K562 (cell line): ENCODE data around the gene SETDB1. TPM values are rescaled to one million over a fixed set of nuclear protein-coding genes. Genes with fewer than 3 reads are reported as not detected.

Experiments
- ATAC-seq: fragments of 200-7000 bp; cut with Tn5 transposase; 3 replicates; pipeline ENCODE4 v1.9.1; 2020; ENCODE audit warnings: moderate library complexity
- BruUV-seq: library from RNA; stranded (reverse); fragments of 400-500 nt; replicated peaks from 2 replicates; lab custom pipeline; 2021; lab: Mats Ljungman, UMichigan
- CTCF ChIA-PET: fragments of 300-600 bp; formaldehyde crosslinking; extraction: SDS; loops from one replicate; lab custom pipeline; 2021; ENCODE audit warnings: low intra/inter-chr PET ratio; lab: Yijun Ruan, JAX
- POLR2A ChIA-PET: fragments of 300-600, 350-650 bp; sonication (Branson Sonifier 250); formaldehyde crosslinking; extraction: SDS; loops from one replicate; lab custom pipeline; 2021; ENCODE audit warnings: antibody characterized with exemption, inconsistent platforms; lab: Yijun Ruan, JAX
- DNase-seq, 4 experiments: peaks; one replicate each; pipeline versions ENCODE4 v3.0.0 to v3.0.0-alpha.2; 2011 to 2018; ENCODE audit warnings: low spot score in 3 of 4, mixed read lengths in 3 of 4; ENCODE audit errors: extremely low read depth in 1 of 4
- FAIRE-seq: peaks from 2 replicates; lab custom pipeline; 2011; peaks lifted over from hg19 to GRCh38; lab: Jason Lieb, UNC
- H2AFZ ChIP-seq: 2 replicates; pipeline ENCODE4 v1.6.0; 2011; ENCODE audit warnings: low read depth, low read length, control low read depth, inconsistent platforms
- H3K27ac ChIP-seq: fragments of 200-600 bp; 3 replicates; pipeline ENCODE4 v1.8.0; 2011; ENCODE audit warnings: low read depth, mild to moderate bottlenecking, control low read depth, inconsistent platforms, low read length, moderate library complexity, mixed read lengths; ENCODE audit errors: extremely low read depth
- H3K27me3 ChIP-seq, 2 experiments: fragments of 300-600 bp in 1 of 2; 2 replicates in 1 of 2; 3 replicates in 1 of 2; pipeline versions ENCODE4 v1.6.0 to v1.8.0; 2011; ENCODE audit warnings: inconsistent platforms in 2 of 2, low read length in 2 of 2, mild to moderate bottlenecking in 1 of 2, mixed read lengths in 1 of 2, moderate library complexity in 1 of 2; ENCODE audit not compliant: control insufficient read depth in 2 of 2, insufficient read depth in 2 of 2
- H3K36me3 ChIP-seq: fragments of 300-600 bp; 3 replicates; pipeline ENCODE4 v1.8.0; 2011; ENCODE audit warnings: mild to moderate bottlenecking, low read length, inconsistent platforms; ENCODE audit not compliant: control insufficient read depth, insufficient read depth
- H3K4me1 ChIP-seq, 2 experiments: fragments of 200-600 bp in 1 of 2; replicated peaks in 1 of 2; 2 replicates in 1 of 2; 3 replicates in 1 of 2; pipeline versions ENCODE4 v1.5.1 to v1.8.0; 2011; ENCODE audit warnings: inconsistent platforms in 2 of 2, low read length in 2 of 2, mild to moderate bottlenecking in 1 of 2, mixed read lengths in 1 of 2, moderate library complexity in 1 of 2; ENCODE audit not compliant: control insufficient read depth in 2 of 2, insufficient read depth in 2 of 2
- H3K4me2 ChIP-seq: 2 replicates; pipeline ENCODE4 v1.6.1; 2011; ENCODE audit warnings: low read length, control low read depth, inconsistent platforms, mixed read lengths; ENCODE audit not compliant: insufficient read depth
- H3K4me3 ChIP-seq: fragments of 200-600 bp; sonication (generic), shearing (Covaris generic); 2 replicates; pipeline ENCODE4 v1.5.1; 2016; ENCODE audit warnings: control low read depth, inconsistent platforms
- H3K79me2 ChIP-seq: fragments of 200-600 bp; 3 replicates; pipeline ENCODE4 v1.8.0; 2011; ENCODE audit warnings: low read length, inconsistent platforms; ENCODE audit not compliant: control insufficient read depth, insufficient read depth
- H3K9ac ChIP-seq, 2 experiments: 2 replicates each; pipeline versions ENCODE4 v1.6.0 to v1.6.1; 2011; ENCODE audit warnings: low read depth in 2 of 2, low read length in 2 of 2, control low read depth in 1 of 2, inconsistent platforms in 1 of 2, mild to moderate bottlenecking in 1 of 2, mixed read lengths in 1 of 2; ENCODE audit not compliant: insufficient read depth in 1 of 2
- H3K9me1 ChIP-seq: one replicate; pipeline ENCODE4 v1.6.0; 2011; ENCODE audit warnings: inconsistent platforms, mild to moderate bottlenecking, low read length, moderate library complexity; ENCODE audit not compliant: control insufficient read depth, insufficient read depth
- H3K9me3 ChIP-seq: replicated peaks from 2 replicates; pipeline ENCODE4 v1.5.1; 2011; ENCODE audit warnings: low read depth, low read length, inconsistent platforms; ENCODE audit not compliant: control insufficient read depth, insufficient read depth
- H4K20me1 ChIP-seq: replicated peaks from 2 replicates; pipeline ENCODE4 v1.6.1; 2011; ENCODE audit warnings: low read length, inconsistent platforms, mixed read lengths; ENCODE audit not compliant: control insufficient read depth, insufficient read depth
- BCOR ChIP-seq: fragments of 450-650 bp; IDR thresholded peaks from 2 replicates; pipeline ENCODE4 v1.6.1; 2016
- EHMT2 ChIP-seq: fragments of 450-650 bp; IDR thresholded peaks from 2 replicates; pipeline ENCODE4 v1.6.1; 2018; ENCODE audit warnings: antibody characterized with exemption
- GATA2 ChIP-seq: sonication (generic); formaldehyde crosslinking; IDR thresholded peaks from 2 replicates; pipeline ENCODE4 v1.4.0; 2020; ENCODE audit warnings: mild to moderate bottlenecking, missing genetic modification reagents
- HDGF ChIP-seq: fragments of 450-650 bp; IDR thresholded peaks from 2 replicates; pipeline ENCODE4 v1.6.1; 2016
- NR2C1 ChIP-seq, 2 experiments: fragments of 450-650 bp; IDR thresholded peaks; 2 replicates each; pipeline ENCODE4 v1.6.1; 2017; ENCODE audit warnings: mild to moderate bottlenecking in 2 of 2, antibody characterized with exemption in 1 of 2, inconsistent platforms in 1 of 2, missing compliant biosample characterization in 1 of 2, missing genetic modification characterization in 1 of 2
- PRDM10 ChIP-seq: fragments of 450-650 bp; IDR thresholded peaks from 2 replicates; pipeline ENCODE4 v1.6.1; 2018; ENCODE audit not compliant: partially characterized antibody
- RBM25 ChIP-seq: fragments of 200-400 bp; formaldehyde crosslinking; IDR thresholded peaks from 2 replicates; pipeline ENCODE4 v1.6.1; 2018; ENCODE audit warnings: low read length, low read depth, moderate library complexity; ENCODE audit not compliant: severe bottlenecking
- WGBS: fragments of 100-300 bp; shearing (Covaris generic); methylation state at CpG from one replicate; pipeline ENCODE4 v1.1.6; 2016; ENCODE audit warnings: low coverage, mixed read lengths; ENCODE audit not compliant: insufficient coverage; ENCODE audit errors: missing lambda C conversion rate; 5-methylcytosine and 5-hydroxymethylcytosine counted together
- in situ Hi-C: fragments of 300-500 bp; cut with MboI; formaldehyde crosslinking; loops from 4 replicates; pipeline ENCODE4 v1.15.0; 2018; ENCODE audit warnings: inconsistent platforms, mixed read lengths
- intact Hi-C: fragments of 100-400 bp; cut with micrococcal nuclease; formaldehyde crosslinking; loops from 2 replicates; pipeline ENCODE4 v1.14.2; 2022
- polyA plus RNA-seq, 8 experiments: library from polyadenylated mRNA; depleted of rRNA in 4 of 8; stranded (reverse) in 5 of 8; unstranded in 3 of 8; fragments of >200 nt; fragmentation: Nextera tagmentation in 2 of 8; fragmentation: Illumina TruSeq in 1 of 8; extraction: Ambion mirVana in 2 of 8; extraction: Trizol in 1 of 8; gene quantifications; 2 replicates each; pipeline versions ENCODE4 v1.2.1 to v1.2.3, GENCODE V29; 2011 to 2014; ENCODE audit warnings: inconsistent platforms in 1 of 8, missing spikeins in 1 of 8
- total RNA-seq, 7 experiments: library from RNA; depleted of rRNA in 6 of 7; stranded (reverse); fragments of >200 nt in 6 of 7; fragmentation: Illumina TruSeq in 2 of 7; extraction: Trizol in 2 of 7; gene quantifications; 2 replicates each; pipeline versions ENCODE4 v1.2.1 to v1.2.3, GENCODE V29; 2011 to 2021; ENCODE audit warnings: low replicate concordance in 1 of 7

Gene SETDB1
- total and polyA plus RNA-seq, 9 of the 15 experiments (the other 6 are each of a cell fraction or from before 2014, with no cell fraction given): 21.5 to 64.4 (median 42.0) TPM

GRCh38 chr1:151012684-151013471 is 86.7 kb downstream of the SETDB1 start:
- Histone ChIP-seq H3K9me3 (no peaks in the 10 kb centered on the region), H3K9ac (peak overlapping the region; percentile 21 to 41; a peak in 2 of 4 replicates), H3K36me3 (peaks cover 27% of the 10 kb centered on the region), H4K20me1 (no peaks in the 10 kb centered on the region), H3K4me2 (peak overlapping the region; percentile 59; the same call in 1 of the 2 replicates), H3K4me1 (peaks cover 24 to 35% of the 10 kb centered on the region in 2 experiments), H2AFZ (peak overlapping the region; percentile 53; the same call in 1 of the 2 replicates), H3K9me1 (no peaks in the 10 kb centered on the region), H3K27me3 (no peaks in the 10 kb centered on the region), H3K4me3 (no peak overlapping the region), H3K79me2 (peaks cover 48% of the 10 kb centered on the region), H3K27ac (peak overlapping the region; percentile 65; the same call in 2 of the 3 replicates)
- TF ChIP-seq HDGF (no peak), NR2C1 (IDR thresholded peaks at IDR 0.05) (no peak), NR2C1 (tag; IDR thresholded peaks at IDR 0.05) (no peak), PRDM10 (peak; percentile 85), GATA2 (no peak), RBM25 (peak; percentile 7), EHMT2 (no peak), BCOR (peak; percentile 54; the same call in 1 of the 2 replicates)
- CTCF ChIA-PET: no interaction called here
- in situ Hi-C loops (no loop called here), intact Hi-C loops (no loop called here)
- DNase-seq (no peak), ATAC-seq (no peak), FAIRE-seq (no peak)
- POLR2A ChIA-PET: interaction anchor here (1.3 to 1.5 kb wide), 3 partner anchors 10 to 45 kb away, joined by 4 read pairs; no protein-coding TSS in a partner anchor
- WGBS: 83% methylated on average over 14 of the region's 14 CpGs
- no TSS peak for BruUV-seq
